Measurements from ENCODE around the gene LTK.

- no peak for TF ChIP-seq CTCF (IDR thresholded peaks at IDR 0.05; ENCODE audit: low read depth, low read length)
- TF ChIP-seq EZH2phosphoT487 (IDR thresholded peaks at IDR 0.05; ENCODE audit: low read depth), result no peak
These were observed 24.0 kb downstream of the LTK start for GRCh38 chr15:41489641-41490040.
